ENCODE data around the gene MUC5AC. TPM values are rescaled to one million over a fixed set of nuclear protein-coding genes. Genes with fewer than 3 reads are reported as not detected.

Gene MUC5AC
- total RNA-seq, 1 donor from 2014 or later = not detected

DNA sequence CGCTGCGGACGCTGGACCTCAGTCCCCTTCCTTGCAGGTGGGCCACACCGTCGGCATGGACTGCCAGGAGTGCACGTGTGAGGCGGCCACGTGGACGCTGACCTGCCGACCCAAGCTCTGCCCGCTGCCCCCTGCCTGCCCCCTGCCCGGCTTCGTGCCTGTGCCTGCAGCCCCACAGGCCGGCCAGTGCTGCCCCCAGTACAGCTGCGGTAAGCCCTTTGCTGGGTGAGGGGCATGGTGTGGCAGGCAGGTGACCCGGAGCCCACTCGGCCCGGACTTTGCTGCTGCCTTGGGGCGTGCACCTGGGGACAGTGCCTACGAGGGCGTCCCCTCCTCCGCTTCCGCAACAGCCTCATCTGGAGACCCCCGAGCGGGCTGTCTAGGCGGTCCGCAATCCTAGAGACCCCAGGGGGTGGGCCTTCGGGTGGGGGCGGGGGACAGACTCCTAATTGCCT is 39.7 kb downstream of the MUC5AC start:
- no peak for DNase-seq

DNA sequence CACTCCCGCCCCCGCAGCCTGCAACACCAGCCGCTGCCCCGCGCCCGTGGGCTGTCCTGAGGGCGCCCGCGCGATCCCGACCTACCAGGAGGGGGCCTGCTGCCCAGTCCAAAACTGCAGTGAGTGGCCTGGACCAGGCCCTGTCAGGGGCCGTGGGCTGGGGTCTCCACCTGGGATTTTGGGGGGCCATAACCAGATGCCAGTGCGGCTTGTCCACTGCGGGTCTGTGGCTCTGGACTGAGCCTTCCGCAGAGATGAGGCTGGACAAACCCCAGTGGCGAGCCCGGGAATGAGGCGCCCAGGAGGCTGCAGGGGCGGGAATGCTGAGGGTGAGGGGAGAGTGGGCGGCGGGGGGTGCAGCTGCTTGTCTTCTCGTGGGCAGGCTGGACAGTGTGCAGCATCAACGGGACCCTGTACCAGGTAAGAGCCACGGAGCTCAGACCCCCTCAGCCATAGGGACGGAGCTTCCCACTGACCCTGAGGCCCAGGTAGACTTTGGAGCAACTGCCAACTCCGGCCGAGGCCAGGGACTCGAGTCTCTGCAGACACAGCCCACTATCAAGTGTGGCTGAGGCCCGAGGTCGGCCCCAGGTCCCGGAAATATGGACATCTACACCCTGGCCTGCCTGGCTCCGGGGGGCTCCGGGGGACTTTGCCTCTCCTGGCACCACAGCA is 40.3 kb downstream of the MUC5AC start:
- no peak for DNase-seq

DNA sequence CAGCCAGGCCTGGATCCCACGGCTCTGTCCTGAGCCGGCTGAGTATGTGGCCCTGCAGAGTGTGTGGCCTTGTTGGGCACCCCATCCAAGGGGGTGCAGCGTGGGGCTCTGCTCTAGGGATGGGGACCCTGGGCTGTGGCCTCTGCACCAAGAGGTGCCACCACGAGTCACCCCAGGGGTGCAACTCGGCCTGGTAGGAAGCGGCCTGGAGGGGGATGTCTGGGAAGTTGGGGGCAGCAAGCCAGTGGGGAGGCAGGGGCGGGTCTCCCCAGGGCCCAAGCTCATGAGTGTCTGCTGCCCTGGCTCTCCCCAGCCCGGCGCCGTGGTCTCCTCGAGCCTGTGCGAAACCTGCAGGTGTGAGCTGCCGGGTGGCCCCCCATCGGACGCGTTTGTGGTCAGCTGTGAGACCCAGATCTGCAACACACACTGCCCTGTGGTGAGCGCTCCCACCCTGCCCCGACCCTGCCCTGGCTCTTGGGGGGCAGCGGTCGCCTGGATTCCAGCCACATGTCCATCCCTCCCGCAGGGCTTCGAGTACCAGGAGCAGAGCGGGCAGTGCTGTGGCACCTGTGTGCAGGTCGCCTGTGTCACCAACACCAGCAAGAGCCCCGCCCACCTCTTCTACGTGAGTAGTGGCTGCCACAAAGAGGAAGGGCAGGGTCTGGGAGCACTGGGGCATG is 40.9 kb downstream of the MUC5AC start:
- no peak for DNase-seq

DNA sequence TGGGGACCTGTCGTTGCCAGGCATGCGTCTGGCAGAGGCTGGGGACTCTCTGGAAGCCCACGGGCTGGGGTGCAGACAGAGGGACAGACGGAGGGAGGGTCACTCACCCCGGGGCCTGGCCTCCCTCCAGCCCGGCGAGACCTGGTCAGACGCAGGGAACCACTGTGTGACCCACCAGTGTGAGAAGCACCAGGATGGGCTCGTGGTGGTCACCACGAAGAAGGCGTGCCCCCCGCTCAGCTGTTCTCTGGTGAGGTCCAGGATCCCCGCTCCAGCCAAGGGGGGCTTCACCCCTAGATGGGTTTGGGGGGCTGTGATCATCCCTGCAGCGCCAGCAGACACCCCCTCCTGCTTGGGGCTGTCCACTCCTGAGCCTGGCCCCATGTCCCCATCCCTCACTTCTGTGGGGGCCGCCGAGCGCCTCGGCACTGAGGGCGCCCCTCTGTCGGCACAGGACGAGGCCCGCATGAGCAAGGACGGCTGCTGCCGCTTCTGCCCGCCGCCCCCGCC is 41.5 kb downstream of the MUC5AC start:
- DNase-seq = no peak

DNA sequence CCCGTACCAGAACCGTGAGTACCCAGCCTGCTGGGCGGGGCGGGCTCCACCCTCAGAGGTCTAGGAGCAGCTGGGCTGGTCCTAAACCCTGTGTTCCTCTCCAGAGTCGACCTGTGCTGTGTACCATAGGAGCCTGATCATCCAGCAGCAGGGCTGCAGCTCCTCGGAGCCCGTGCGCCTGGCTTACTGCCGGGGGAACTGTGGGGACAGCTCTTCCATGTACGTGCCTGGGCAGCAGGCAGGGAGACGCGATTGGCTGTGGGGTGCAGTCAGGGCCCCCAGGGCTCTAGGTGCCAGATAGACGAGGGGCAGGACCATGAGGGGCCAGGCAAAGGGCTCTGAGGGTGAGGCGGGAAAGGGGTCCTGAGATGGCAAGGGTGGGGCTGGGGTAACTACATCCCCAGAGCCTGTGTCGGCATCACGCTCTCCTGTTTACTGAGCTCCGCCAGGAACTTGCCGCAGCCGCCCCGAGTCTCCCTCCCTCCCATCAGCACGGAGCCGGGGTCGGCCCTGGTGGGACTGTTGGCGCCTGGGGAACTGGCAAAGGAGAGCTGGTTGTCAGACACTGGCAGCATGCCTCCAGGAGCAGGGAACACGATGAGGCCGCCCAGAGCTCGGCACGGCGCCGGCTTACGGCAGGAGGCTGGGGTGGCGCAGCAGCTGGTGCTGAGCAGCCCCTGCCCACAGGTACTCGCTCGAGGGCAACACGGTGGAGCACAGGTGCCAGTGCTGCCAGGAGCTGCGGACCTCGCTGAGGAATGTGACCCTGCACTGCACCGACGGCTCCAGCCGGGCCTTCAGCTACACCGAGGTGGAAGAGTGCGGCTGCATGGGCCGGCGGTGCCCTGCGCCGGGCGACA is 42.2 kb downstream of the MUC5AC start:
- DNase-seq = no peak

DNA sequence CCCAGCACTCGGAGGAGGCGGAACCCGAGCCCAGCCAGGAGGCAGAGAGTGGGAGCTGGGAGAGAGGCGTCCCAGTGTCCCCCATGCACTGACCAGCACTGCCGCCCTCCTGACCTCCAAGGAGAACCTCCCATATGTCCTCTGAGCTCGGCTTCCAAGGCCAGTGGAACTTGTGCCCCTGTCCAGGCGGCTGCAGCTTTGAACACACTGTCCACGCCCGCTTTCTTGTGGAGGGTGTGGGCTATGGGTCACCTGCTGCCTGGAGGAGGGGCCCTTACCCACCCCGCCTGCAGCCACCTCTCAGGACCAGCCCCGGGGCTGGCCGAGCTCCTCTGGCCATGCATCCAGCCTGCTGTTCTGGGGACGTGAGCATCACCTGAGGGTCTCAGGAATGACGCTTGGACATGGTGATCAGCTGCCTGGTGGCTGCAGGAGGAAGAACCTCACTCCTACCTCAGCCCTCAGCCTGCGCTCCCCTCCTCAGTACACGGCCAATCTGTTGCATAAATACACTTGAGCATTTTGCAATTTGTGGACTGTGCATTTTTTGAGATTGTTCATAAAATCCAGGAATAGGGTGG is 42.9 kb downstream of the MUC5AC start:
- no peak for DNase-seq

DNA sequence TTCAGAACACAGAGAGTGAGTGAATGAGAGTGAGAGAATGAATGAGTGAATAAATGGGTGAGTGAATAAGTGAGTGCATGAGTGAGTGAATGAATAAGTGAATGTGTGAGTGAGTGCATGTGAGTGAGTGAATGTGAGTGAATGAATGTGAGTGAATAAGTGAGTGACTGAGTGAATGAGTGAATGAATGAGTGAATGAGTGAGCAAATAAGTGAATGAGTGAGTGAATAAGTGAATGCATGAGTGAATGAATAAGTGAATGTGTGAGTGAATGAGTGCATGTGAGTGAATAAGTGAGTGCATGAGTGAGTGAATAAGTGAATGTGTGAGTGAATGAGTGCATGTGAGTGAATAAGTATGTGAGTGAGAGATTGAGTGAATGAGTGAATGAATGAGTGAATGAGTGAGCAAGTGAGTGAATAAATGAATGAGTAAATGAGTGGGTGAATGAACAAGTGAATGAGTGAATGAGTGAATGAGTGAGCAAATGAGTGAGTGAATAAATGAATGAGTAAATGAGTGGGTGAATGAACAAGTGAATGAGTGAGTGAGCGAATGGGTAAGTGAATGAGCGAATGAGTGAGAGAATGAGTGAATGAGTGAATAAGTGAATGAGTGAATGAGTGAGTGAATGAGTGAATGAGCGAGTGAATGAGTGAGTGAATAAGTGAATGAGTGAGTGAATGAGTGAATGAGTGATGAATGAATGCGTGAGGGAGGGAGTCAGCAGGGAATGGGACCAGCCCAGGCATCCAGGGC is 43.8 kb downstream of the MUC5AC start:
- no peak for DNase-seq

DNA sequence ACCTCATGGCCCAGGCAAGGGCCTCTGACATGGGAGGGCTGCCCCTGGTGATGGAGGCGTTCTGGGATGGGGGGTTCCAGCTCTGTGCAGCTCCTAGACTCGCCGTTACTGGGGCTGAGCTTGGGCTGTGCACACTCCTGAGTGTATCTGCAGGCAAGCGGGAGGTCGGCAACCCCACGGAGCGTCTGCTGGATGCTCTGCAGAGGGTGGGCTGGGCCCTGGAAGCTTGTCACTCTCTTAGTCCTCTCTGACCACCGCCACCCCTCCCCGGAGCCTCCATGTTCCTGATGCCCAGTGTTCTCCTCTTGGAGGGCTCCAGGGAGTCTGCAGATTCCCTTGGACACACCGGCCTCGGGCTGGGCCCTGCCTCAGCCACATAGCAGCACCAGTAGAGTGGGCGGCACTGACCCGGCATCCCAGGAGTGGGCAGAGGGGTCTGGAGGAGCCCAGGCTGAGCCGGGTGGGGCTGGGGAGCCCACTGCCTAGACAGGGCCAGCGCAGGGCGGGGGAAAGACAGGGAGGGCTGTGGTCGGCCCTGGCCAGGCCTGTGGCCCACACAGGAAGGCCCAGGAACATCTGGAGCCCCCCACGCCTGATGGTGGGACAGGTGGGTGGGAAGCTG is 44.5 kb downstream of the MUC5AC start:
- no peak for DNase-seq

DNA sequence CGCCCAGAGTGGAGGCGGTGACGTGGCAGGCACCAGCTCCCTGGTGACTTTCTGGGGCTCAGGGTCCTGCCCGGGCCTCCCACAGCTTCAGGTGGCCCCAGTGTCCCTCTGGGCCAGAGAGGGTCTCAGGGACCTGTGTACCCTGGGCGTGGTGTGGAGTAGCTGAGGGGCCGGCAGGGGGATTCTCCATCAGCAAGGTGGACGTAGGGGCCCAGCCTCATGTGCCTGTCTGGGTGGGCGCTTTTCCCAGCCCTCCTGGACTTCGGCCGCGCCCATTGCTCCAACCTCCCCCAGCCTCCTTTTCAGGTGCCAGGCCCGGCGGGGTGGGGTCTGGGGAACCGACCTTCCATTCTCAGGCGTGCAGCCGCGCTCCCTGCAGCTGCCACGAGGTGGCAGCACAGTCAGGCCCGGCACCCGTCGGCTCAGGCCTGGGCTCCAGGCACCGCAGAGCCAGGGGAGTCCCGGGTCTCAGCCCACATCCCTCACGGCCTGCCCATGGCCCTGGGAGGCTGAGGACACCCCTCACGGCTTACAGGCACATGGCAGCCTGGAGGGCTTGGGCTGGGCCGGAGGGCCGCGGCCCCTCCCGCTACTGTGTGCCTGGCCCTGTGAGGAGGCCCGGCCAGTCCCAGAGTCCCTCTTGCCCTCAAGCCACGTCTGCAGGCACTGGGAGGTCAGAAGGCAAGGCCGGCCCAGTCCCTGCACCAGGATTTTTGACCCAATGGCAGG is 45.2 kb downstream of the MUC5AC start:
- DNase-seq = peak; percentile 66

DNA sequence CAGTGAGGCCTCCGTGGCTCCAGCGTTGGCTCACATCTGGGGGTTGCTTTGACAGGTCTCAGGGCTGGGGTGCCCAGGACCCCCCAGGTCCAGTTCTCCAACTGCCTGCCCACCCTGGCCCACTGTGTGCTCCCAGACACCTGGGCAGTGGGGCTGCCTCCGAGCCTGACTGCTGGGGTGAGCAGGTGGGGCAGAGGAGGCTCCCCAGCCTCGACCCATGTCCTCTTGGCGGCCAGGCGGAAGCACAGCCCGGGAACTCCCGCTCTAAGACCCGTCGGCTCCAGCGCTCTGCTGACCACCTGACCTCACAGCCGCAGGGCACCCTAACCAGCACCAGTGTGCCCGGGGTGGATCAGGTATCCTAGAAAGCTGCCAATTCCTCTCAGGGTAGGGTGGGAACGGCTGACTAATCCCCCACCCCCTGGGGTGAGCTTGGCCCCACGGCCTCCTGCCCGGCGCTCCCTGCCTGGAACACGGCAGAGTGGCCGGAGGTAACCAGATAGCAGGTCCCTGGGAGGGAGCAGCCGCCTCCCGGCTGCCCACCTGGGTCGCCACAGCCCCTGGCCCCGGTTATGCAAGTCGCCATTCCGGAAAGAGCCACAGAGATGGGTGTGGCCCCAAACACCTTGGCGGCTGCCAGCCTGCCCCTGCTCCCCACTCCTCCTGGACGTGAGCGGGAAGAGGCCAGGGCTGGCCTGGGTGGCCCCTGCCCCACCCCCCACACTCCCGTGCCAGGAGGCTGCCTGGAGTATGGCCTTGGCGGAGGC is 45.9 kb downstream of the MUC5AC start:
- no peak for DNase-seq

DNA sequence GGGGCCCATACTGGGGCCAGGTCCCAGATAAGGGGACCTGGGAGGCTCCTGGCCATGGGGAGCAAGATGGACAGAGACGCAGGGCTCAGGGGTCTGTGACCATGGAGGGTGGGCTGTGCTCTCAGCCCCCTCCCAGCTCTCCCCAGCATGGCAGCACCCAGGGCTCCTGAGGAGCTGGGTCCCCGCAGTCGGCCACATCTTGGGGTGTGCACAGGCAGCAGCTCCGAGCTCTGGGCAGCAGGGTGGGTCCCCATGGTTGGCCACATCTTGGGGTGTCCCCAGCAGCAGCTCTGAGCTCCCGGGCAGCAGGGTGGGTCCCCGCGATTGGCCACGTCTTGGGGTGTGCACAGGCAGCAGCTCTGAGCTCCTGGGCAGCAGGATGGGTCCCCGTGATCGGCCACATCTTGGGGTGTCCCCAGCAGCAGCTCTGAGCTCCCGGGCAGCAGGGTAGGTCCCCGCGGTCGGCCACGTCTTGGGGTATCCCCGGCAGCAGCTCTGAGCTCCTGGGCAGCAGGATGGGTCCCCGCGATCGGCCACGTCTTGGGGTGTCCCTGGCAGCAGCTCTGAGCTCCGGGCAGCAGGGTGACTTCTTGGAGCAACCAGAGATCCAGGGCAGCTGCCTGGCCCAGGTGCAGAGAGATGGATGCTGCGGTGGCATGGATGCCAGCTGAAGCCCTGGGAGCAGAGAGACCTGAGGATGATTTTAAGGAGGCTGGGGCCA is 46.8 kb downstream of the MUC5AC start:
- no peak for DNase-seq

DNA sequence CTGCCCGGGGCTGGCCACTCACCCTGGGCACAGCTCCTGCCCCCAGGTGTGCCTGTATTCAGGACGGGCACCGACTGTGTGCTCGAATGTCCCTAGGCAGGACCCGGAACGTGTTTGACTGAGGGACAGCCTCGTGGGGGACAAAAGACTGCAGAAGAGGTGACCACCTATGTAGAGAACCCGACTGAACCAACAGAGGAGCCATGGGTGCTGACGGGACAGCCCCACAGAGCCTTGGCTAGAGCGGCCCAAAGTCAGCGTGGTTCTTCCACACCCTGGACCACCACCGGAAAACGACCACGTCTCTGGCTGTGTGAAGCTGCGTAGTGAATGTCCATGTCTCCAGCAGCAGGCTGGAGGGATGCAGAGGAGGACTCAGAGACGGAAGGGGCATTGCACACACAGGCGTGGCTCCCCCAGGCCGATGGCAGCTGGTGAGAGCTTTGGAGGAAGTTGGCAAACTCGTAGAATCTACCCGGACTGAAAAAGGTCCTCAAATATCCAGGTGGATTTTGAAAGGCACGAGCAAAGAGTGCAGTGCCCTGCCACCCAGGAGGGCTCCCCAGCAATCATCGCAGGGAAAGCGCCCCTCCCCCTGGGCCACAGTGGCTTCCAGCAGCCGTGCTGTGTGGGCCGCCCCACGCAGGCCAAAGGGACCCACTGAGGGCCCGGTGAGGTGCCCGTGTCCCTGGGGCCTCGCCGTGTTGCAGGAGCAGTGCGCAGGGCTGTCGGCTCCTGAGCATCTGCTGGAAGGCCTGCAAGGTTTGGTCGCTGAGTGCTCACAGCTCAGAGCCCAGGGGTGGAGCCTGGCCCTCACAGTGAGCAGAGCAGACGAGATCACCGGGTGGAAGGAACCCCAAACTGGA is 47.6 kb downstream of the MUC5AC start:
- DNase-seq = no peak

DNA sequence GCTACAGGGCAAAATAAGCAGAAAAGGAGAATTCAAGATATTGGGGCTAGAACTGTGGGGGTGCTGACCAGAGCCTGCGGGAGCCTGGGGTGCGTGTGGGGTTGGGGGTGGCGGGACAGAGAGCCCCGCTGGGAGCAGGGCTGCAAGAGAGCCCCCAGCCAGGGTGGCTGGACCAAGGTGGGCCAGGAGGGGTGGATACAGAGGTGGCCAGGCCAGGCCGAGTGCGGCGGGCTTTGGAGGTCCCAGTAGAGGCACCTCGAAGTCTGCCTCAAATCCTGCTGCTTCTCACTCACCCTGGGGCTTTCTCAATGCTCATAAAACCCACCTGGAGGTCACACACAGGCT is 48.2 kb downstream of the MUC5AC start:
- no peak for DNase-seq

DNA sequence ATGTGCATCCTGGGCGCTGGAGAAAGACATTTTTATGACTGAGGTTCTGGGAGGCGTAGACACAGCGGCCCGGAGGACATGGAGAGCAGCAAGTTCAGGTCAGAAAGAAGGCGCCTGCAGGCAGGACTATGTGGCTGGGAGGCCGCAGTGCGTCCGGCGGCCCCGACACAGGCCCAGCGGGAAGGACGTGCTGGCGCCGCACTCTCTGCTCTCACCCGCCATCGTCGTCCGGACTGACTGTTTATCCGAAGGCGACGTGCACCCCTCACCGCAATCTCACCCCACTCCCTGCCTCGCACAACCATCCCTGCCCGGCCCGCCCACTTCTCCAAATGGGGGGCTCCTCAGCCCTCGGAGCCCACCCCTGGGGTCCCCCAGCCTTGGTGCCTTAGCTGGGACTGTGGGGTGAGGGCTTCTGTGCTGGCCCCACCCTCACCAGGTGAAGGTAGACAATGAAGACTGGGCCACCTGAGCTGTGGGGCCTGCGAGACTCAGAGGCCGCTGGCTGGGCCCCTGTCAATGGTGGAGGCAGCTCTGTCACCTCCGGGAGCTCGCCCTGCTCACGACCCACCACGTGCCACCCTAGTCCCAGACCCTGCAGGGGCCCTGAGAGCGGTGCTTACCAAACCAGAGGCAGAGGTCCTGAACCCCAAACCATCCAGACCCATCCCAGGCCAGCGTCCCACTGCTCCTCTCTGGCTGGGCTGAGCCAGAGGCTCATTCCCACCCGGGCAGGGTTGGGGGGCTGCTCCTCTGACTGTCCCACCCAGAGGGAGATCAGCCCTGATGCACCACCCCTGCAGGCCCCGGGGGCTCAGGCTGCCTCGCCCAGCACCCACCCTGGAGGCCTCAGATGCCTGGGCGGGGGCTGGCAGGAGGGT is 48.9 kb downstream of the MUC5AC start:
- DNase-seq = no peak

DNA sequence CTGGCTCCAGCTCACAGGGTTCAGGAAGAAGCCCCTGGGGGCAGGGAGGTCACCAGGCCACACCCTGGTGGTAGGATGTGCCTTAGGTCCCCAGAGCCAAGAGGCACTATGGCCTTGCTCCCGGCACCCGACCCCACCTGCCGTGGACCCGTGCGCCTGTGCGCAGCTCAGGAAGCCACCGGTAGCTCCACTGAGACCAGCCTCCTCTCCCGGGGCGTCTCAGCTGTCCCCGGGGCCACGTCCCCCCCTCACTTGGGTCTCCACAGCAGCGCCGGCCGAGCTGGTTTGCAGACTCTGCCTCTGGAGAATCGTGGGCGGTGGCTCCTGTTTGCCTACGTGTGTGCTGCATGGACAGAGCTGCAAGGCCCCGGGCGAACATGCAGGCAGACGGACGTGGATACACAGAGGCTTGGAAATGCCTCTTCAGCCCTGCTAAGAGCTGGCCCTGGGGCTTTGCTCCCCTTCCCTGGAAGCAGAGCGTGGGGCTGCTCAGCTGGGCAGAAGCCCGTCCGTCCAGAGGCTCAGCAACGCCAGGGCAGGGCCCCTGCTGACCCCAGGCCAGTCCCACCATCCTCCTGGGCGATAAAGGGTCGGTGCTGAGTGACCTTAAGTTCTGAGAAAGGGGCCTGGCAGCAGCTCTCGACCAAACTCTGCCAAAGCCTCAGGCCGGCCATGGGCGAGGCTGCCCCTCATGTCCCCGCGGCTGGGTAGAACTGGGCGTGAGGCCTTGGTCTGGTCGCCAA is 49.8 kb downstream of the MUC5AC start:
- DNase-seq = no peak

DNA sequence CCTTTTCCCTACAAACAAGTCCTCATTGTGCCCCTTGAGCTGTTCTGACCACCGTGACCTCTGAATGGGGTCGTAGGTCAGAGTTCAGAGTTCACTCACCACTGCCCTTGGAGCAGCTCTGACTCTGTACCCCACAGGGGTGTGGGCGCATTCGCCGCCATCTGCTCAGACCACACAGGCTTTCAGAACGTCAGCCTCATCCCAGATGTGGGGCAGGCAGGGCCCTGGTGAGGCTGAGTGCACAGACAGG is 50.3 kb downstream of the MUC5AC start:
- no peak for DNase-seq
